Measurements from ENCODE around the gene LEMD2. TPM values are rescaled to one million over a fixed set of nuclear protein-coding genes. Genes with fewer than 3 reads are reported as not detected.

Gene LEMD2
- total and polyA plus RNA-seq, 5 donors from 2014 or later = 25.7 to 102 (median 32.1) TPM

DNA sequence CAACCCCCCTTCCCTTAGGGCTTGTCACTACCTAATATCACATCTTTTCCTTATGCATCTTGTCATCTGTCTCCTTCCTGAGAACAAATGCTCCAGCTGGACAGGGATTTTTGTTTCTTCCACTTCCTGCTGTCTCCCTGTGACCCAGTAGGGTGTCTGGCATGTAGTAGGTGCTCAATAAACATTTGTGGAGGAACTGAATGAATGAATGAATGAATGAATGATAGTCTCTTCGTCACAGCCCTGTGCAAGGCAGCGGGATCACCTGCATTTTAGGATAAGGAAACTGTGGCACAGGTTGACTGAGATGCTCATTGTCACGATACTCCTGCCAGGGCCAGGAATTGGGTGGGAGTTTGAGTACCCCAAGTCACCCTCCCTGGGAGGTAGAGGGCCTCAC lies 14.2 kb downstream of the LEMD2 start:
- Histone ChIP-seq H3K27me3 (ENCODE audit: control insufficient read depth, insufficient read depth, low read length) (no peaks in the 10 kb centered on the region), H3K4me3 (ENCODE audit: low read depth, low read length) (no peak overlapping the region), H3K9me3 (ENCODE audit: control insufficient read depth in 2 of 2, low read length in 2 of 2) (no peaks in the 10 kb centered on the region), H3K4me1 (ENCODE audit: control insufficient read depth, insufficient read depth, low read length, poor library complexity, severe bottlenecking) (peaks cover 10% of the 10 kb centered on the region), H3K36me3 (ENCODE audit: control insufficient read depth, insufficient read depth, low read length) (peaks cover 65% of the 10 kb centered on the region), H3K27ac (ENCODE audit: insufficient read depth, low read length, poor library complexity, severe bottlenecking) (no peak overlapping the region)
- Mint-ChIP-seq H3K9me3 (no peaks in the 10 kb centered on the region), H3K36me3 (peaks cover 42% of the 10 kb centered on the region), H3K4me1 (peaks cover 0 to 21% (median 11%) of the 10 kb centered on the region in 4 donors), H3K27me3 (no peaks in the 10 kb centered on the region), H3K4me3 (no peak overlapping the region), H3K27ac (no peak overlapping the region)
- DNase-seq (no peak), ATAC-seq (ENCODE audit: low read depth in 2 of 2) (no peak)

DNA sequence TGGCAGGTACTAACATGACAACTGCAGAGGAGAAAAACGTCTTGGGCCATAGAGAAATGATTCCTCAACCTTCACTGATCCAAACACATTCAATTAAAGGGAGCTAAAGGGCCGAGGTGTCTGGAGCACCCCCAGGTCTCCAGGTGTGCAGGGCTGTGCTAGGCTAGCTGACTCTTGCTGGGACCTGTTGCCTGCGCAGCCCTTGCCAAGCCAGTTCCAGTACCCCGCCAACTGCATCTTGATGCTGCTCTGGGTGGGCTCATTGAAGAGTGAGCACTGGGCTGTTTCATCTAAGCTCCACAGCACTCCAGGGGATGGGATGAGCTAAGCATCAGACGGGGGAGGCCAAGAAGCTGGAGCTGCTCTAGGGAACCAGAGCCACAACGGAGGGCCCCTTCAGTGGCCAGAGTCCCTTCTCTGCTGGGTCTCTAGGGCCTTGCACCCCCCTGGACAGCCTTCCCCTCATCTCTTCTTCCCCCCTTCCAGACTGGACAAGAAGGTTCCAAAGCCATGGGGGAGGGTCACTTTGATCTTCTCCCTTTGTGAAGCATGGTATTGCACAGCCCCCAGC lies 15.9 kb downstream of the LEMD2 start:
- Mint-ChIP-seq H3K4me1 (peaks cover 0 to 22% (median 13%) of the 10 kb centered on the region in 4 donors), H3K36me3 (peaks cover 34% of the 10 kb centered on the region), H3K9me3 (no peaks in the 10 kb centered on the region), H3K27ac (no peak overlapping the region), H3K27me3 (no peaks in the 10 kb centered on the region), H3K4me3 (no peak overlapping the region)
- H3K27ac ChIP-seq (ENCODE audit: insufficient read depth, low read length, poor library complexity, severe bottlenecking) = no peak overlapping the region
- H3K36me3 ChIP-seq (ENCODE audit: control insufficient read depth, insufficient read depth, low read length) = peaks cover 47% of the 10 kb centered on the region
- no peak overlapping the region for H3K4me3 ChIP-seq (ENCODE audit: low read depth, low read length)
- ATAC-seq (ENCODE audit: low read depth in 2 of 2) = no peak
- no peak for DNase-seq
- peaks cover 10% of the 10 kb centered on the region for H3K4me1 ChIP-seq (ENCODE audit: control insufficient read depth, insufficient read depth, low read length, poor library complexity, severe bottlenecking)
- no peaks in the 10 kb centered on the region for H3K27me3 ChIP-seq (ENCODE audit: control insufficient read depth, insufficient read depth, low read length)
- no peaks in the 10 kb centered on the region for H3K9me3 ChIP-seq (ENCODE audit: control insufficient read depth in 2 of 2, low read length in 2 of 2)

DNA sequence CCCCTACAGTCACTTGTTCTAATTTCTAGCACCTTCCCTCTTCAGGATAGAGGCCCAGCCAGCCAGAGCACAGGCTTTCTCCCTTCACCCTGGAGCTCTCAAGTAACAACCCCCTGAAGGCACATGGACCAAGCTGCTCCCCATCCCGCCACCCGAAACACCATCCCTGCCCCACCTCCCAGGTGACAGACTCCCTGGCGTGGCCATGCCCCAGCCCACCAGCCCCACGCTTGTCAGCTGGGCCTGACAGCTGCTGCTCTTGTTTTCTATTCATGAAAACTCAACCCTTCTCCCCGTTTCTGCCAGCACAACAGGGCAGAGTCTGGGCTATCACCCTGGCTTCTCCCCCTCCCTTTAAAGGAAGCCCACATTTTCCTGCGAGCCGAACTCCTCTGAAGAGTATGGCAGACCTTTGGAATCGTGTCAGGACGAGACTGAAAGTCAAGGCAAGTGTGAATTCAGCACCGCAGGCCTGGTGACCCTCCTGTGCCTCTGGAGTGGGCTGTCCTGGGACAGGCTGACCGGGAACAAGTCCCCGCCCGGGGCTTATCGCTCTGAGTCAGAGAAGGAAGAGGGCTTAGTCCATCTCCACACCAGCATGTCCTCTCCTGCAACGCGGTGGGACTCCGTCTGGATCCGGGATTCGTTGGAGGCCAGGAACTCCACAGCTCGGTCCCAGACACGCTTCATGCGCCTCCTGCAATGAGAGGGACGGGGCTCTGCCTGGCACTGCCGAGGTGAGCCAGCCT lies 16.7 kb downstream of the LEMD2 start:
- Histone ChIP-seq H3K27me3 (ENCODE audit: control insufficient read depth, insufficient read depth, low read length) (no peaks in the 10 kb centered on the region), H3K27ac (ENCODE audit: insufficient read depth, low read length, poor library complexity, severe bottlenecking) (no peak overlapping the region), H3K4me3 (ENCODE audit: low read depth, low read length) (no peak overlapping the region), H3K36me3 (ENCODE audit: control insufficient read depth, insufficient read depth, low read length) (peaks cover 40% of the 10 kb centered on the region), H3K9me3 (ENCODE audit: control insufficient read depth in 2 of 2, low read length in 2 of 2) (no peaks in the 10 kb centered on the region), H3K4me1 (ENCODE audit: control insufficient read depth, insufficient read depth, low read length, poor library complexity, severe bottlenecking) (peaks cover 10% of the 10 kb centered on the region)
- Mint-ChIP-seq H3K4me1 (peaks cover 0 to 22% (median 13%) of the 10 kb centered on the region in 4 donors), H3K27ac (peak overlapping the region in 2 of 3 donors; percentile 46 to 74), H3K36me3 (peaks cover 29% of the 10 kb centered on the region), H3K27me3 (no peaks in the 10 kb centered on the region), H3K4me3 (no peak overlapping the region), H3K9me3 (no peaks in the 10 kb centered on the region)
- no peak for ATAC-seq (ENCODE audit: low read depth in 2 of 2)
- DNase-seq = no peak

DNA sequence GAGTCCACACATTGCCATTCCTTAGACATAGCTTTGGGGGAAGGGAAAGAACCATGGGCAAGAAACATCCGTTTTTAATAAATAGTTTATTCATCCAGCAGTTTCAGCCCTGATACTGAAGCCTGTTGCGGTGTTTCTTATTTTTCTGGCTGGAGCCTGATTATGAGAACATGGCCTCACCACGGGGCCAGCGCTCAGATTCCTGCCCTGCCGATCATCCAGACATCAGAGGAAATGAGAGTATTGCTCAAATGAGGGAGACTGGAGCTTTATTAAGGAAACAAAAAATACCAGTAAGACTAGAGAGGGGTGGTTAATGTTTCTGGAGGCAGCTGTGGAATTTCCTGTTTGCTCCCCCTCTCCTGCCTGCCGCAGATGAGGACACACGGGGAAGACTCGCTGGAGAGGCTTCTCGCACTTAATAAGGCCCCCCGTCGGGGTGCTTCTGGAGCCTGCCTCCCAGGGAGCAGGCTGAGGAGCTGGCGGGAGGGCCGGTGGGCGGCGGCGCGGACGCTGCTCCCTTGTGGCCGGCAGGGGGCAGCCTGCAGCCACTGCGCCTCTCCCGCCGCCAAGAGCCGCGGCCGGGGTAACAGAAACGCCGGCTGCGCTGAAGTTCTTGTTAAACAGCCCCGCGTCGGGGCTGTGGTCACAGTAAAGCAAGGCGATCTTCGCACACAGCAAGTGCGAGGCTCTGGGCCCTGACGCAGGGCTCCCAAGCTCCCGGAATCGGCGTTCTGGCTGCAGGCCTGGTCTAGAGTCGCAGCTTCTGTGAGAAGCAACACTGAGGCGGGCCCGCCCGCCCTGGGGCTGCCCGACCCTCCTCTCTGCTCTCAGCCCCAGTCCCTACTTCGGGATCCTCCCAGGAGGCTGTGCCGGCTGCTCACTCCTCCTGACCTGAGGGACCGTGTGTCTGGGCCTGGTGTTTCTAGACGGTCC lies 17.5 kb downstream of the LEMD2 start:
- Mint-ChIP-seq H3K36me3 (peaks cover 23% of the 10 kb centered on the region), H3K27ac (peak overlapping the region in 2 of 3 donors; percentile 67 to 91), H3K4me3 (no peak overlapping the region), H3K9me3 (no peaks in the 10 kb centered on the region), H3K27me3 (no peaks in the 10 kb centered on the region), H3K4me1 (peaks cover 0 to 22% (median 13%) of the 10 kb centered on the region in 4 donors)
- Histone ChIP-seq H3K4me1 (ENCODE audit: control insufficient read depth, insufficient read depth, low read length, poor library complexity, severe bottlenecking) (peaks cover 10% of the 10 kb centered on the region), H3K27ac (ENCODE audit: insufficient read depth, low read length, poor library complexity, severe bottlenecking) (no peak overlapping the region), H3K4me3 (ENCODE audit: low read depth, low read length) (no peak overlapping the region), H3K9me3 (ENCODE audit: control insufficient read depth in 2 of 2, low read length in 2 of 2) (no peaks in the 10 kb centered on the region), H3K36me3 (ENCODE audit: control insufficient read depth, insufficient read depth, low read length) (peaks cover 32% of the 10 kb centered on the region), H3K27me3 (ENCODE audit: control insufficient read depth, insufficient read depth, low read length) (no peaks in the 10 kb centered on the region)
- DNase-seq (peak; percentile 36 to 72 (median 62)), ATAC-seq (ENCODE audit: low read depth in 2 of 2) (peak; percentile 62 to 73)

DNA sequence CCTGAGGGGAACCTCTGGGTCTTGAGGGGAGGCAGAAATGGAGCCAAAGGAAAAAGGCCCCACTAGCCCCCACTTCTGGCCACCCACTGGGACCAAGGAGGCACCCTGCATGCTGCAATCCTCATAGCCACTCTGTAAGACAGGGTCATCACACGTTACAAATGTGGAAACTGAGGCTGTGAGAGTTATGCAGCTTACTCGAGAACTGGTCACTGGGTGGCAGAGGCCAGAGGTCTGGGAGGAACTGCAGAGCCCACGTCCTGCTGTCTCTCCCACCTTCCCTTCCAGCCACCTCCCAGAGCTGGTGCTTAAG lies 18.1 kb downstream of the LEMD2 start:
- H3K9me3 ChIP-seq (ENCODE audit: control insufficient read depth in 2 of 2, low read length in 2 of 2) = no peaks in the 10 kb centered on the region

DNA sequence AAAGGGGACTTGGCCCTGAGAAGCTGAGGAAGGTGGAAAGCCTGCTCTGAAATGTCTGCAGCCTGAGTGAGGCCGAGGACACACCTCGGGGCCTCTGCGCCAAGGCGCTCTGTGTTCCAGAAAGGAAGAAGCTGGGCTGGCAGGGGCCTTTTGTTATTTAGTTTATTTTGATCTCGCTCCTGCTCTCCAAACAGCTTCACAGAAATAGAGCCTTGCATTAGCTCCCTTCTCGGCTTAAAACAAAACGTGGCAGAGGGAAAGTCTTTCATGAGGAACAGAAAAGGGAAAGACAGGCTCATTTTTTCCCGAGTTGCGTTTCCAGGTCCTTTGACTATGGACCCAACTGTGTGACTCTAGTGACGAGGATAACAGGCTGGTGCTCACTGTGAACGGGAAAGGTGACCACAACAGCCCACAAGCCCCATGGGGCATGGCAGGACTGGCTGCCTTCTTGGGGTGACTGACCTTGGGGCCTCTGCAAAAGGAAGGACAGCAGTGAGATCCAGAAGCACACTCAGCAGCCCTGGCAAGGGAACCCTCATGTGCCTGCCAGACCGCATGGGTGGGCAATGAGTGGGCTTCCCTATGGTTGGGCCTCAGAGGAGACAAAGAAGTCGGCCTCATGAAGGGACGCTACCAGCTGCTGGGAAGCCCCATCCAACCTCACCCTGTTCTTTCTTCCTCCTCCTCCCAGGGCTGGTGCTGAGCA lies 18.7 kb downstream of the LEMD2 start:
- Mint-ChIP-seq H3K36me3 (peaks cover 14% of the 10 kb centered on the region), H3K4me3 (no peak overlapping the region), H3K27me3 (no peaks in the 10 kb centered on the region), H3K4me1 (peaks cover 0 to 22% (median 12%) of the 10 kb centered on the region in 4 donors), H3K27ac (no peak overlapping the region), H3K9me3 (no peaks in the 10 kb centered on the region)
- H3K27me3 ChIP-seq (ENCODE audit: control insufficient read depth, insufficient read depth, low read length) = no peaks in the 10 kb centered on the region
- H3K4me1 ChIP-seq (ENCODE audit: control insufficient read depth, insufficient read depth, low read length, poor library complexity, severe bottlenecking) = peaks cover 10% of the 10 kb centered on the region
- no peak overlapping the region for H3K4me3 ChIP-seq (ENCODE audit: low read depth, low read length)
- ATAC-seq (ENCODE audit: low read depth in 2 of 2) = no peak
- DNase-seq = no peak
- no peaks in the 10 kb centered on the region for H3K9me3 ChIP-seq (ENCODE audit: control insufficient read depth in 2 of 2, low read length in 2 of 2)
- H3K27ac ChIP-seq (ENCODE audit: insufficient read depth, low read length, poor library complexity, severe bottlenecking) = no peak overlapping the region
- H3K36me3 ChIP-seq (ENCODE audit: control insufficient read depth, insufficient read depth, low read length) = peaks cover 20% of the 10 kb centered on the region

More for the DNA sequence above, 18.1 kb downstream of the LEMD2 start:
- H3K4me3 Mint-ChIP-seq = no peak overlapping the region
- H3K27ac ChIP-seq (ENCODE audit: insufficient read depth, low read length, poor library complexity, severe bottlenecking) = no peak overlapping the region
- ATAC-seq (ENCODE audit: low read depth in 2 of 2) (no peak), DNase-seq (no peak)
- H3K36me3 Mint-ChIP-seq = peaks cover 17% of the 10 kb centered on the region
- H3K36me3 ChIP-seq (ENCODE audit: control insufficient read depth, insufficient read depth, low read length) = peaks cover 25% of the 10 kb centered on the region
- no peaks in the 10 kb centered on the region for H3K27me3 Mint-ChIP-seq
- H3K27me3 ChIP-seq (ENCODE audit: control insufficient read depth, insufficient read depth, low read length) = no peaks in the 10 kb centered on the region
- peaks cover 10% of the 10 kb centered on the region for H3K4me1 ChIP-seq (ENCODE audit: control insufficient read depth, insufficient read depth, low read length, poor library complexity, severe bottlenecking)
- peak overlapping the region in 1 of 3 donors; percentile 67 for H3K27ac Mint-ChIP-seq
- no peak overlapping the region for H3K4me3 ChIP-seq (ENCODE audit: low read depth, low read length)
- peaks cover 0 to 22% (median 12%) of the 10 kb centered on the region in 4 donors for H3K4me1 Mint-ChIP-seq
- H3K9me3 Mint-ChIP-seq = no peaks in the 10 kb centered on the region

DNA sequence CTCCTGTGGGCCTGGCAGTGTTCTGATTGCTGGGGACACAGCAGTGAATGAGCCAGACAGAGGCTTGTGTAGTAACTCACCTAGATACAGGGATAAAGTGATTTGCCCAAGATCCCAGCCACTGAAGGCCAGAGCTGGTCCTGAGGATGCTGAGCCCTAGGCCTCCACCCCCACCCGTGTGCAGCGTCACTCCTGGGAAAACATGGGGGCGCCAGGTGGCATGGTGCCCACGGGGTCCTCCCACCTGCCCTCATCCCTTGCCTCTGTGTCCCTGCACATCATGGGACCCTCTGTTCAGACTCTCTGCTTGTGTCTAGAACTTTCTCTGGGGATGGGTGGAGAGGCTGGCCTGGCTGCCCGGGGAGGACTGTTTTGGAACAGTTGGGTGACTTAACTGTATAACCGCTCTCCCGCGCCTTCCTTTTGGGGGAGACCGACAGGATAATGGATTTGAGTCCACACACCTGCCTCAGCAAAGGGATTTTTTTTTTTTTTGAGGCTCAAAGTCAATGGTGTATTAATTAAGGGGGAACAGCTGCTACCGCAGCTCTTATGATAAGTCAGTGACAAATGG lies 19.6 kb downstream of the LEMD2 start:
- H3K36me3 Mint-ChIP-seq = peaks cover 9% of the 10 kb centered on the region
- no peak overlapping the region for H3K27ac Mint-ChIP-seq

More for the DNA sequence above, 19.6 kb downstream of the LEMD2 start:
- ATAC-seq (ENCODE audit: low read depth in 2 of 2) (no peak), DNase-seq (no peak)
- H3K36me3 ChIP-seq (ENCODE audit: control insufficient read depth, insufficient read depth, low read length) = peaks cover 12% of the 10 kb centered on the region
- peaks cover 0 to 22% (median 12%) of the 10 kb centered on the region in 4 donors for H3K4me1 Mint-ChIP-seq
- no peak overlapping the region for H3K27ac ChIP-seq (ENCODE audit: insufficient read depth, low read length, poor library complexity, severe bottlenecking)
- no peaks in the 10 kb centered on the region for H3K27me3 Mint-ChIP-seq
- no peaks in the 10 kb centered on the region for H3K9me3 Mint-ChIP-seq
- no peaks in the 10 kb centered on the region for H3K9me3 ChIP-seq (ENCODE audit: control insufficient read depth in 2 of 2, low read length in 2 of 2)
- H3K4me3 ChIP-seq (ENCODE audit: low read depth, low read length) = no peak overlapping the region
- H3K27me3 ChIP-seq (ENCODE audit: control insufficient read depth, insufficient read depth, low read length) = no peaks in the 10 kb centered on the region
- peaks cover 10% of the 10 kb centered on the region for H3K4me1 ChIP-seq (ENCODE audit: control insufficient read depth, insufficient read depth, low read length, poor library complexity, severe bottlenecking)
- H3K4me3 Mint-ChIP-seq = no peak overlapping the region

Data from CD4-positive, CD25-positive, alpha-beta regulatory T cell (primary cell).